GM18951 (cell line): ENCODE results near the gene TRIM8.

Experiments used
- POLR2A ChIP-seq: IDR thresholded peaks from 4 replicates; pipeline ENCODE4 v1.6.1; 2011; ENCODE audit warnings: mild to moderate bottlenecking; ENCODE audit not compliant: insufficient read length, insufficient read depth; ENCODE audit errors: extremely low read depth
- in situ Hi-C: fragments of 300-500 bp; cut with MboI; formaldehyde crosslinking; loops from one replicate; pipeline ENCODE4 v1.12.0; 2022; ENCODE audit warnings: low sequenced_read_pairs, mixed read lengths, inconsistent platforms; ENCODE audit not compliant: unreplicated experiment

TRIM8 gene

GRCh38 chr10:102645388-102645740 is 1.1 kb downstream of the TRIM8 start:
- no peak for TF ChIP-seq POLR2A
- in situ Hi-C loops: no loop called here

- in situ Hi-C loops: no loop called here
- peak; percentile 62 for TF ChIP-seq POLR2A
These were observed 1.7 kb downstream of the TRIM8 start for GRCh38 chr10:102645741-102646609.

GRCh38 chr10:102646610-102647442 is 2.5 kb downstream of the TRIM8 start:
- no peak for TF ChIP-seq POLR2A
- in situ Hi-C loops: no loop called here

- no peak for TF ChIP-seq POLR2A
- in situ Hi-C loops: no loop called here
These were observed 3.4 kb downstream of the TRIM8 start for GRCh38 chr10:102647443-102648268.

- TF ChIP-seq POLR2A: no peak
- in situ Hi-C loops: no loop called here
These were observed 4.1 kb downstream of the TRIM8 start for GRCh38 chr10:102648269-102648888.

- TF ChIP-seq POLR2A: no peak
- in situ Hi-C loops: no loop called here
These were observed 4.9 kb downstream of the TRIM8 start for GRCh38 chr10:102648889-102649796.

GRCh38 chr10:102649797-102650654 is 5.7 kb downstream of the TRIM8 start:
- in situ Hi-C loops: no loop called here
- TF ChIP-seq POLR2A: no peak

- in situ Hi-C loops: no loop called here
- no peak for TF ChIP-seq POLR2A
These were observed 6.6 kb downstream of the TRIM8 start for GRCh38 chr10:102650655-102651454.

GRCh38 chr10:102651455-102652169 is 7.3 kb downstream of the TRIM8 start:
- in situ Hi-C loops: no loop called here

More at GRCh38 chr10:102651455-102652169, 7.3 kb downstream of the TRIM8 start:
- TF ChIP-seq POLR2A: no peak
